T47D (cell line): Measurements from ENCODE around the gene LRP5.
A peak's percentile ranks its signal among the peaks of the same experiment; 100 is the strongest.

Experiments used
- DNase-seq, 2 experiments: peaks; one replicate each; pipeline versions ENCODE4 v3.0.0 to v3.0.0-alpha.2; 2011 to 2012; ENCODE audit warnings: low read depth in 1 of 2, low spot score in 1 of 2
- JUND ChIP-seq: IDR thresholded peaks from 2 replicates; pipeline ENCODE4 v1.6.1; 2012; ENCODE audit warnings: low read depth
- in situ Hi-C: cut with HindIII; loops from 2 replicates; pipeline ENCODE4 v1.10.0; 2016; ENCODE audit warnings: low sequenced_read_pairs, low pct_unique_long_range_greater_than_20kb

The LRP5 gene

DNA sequence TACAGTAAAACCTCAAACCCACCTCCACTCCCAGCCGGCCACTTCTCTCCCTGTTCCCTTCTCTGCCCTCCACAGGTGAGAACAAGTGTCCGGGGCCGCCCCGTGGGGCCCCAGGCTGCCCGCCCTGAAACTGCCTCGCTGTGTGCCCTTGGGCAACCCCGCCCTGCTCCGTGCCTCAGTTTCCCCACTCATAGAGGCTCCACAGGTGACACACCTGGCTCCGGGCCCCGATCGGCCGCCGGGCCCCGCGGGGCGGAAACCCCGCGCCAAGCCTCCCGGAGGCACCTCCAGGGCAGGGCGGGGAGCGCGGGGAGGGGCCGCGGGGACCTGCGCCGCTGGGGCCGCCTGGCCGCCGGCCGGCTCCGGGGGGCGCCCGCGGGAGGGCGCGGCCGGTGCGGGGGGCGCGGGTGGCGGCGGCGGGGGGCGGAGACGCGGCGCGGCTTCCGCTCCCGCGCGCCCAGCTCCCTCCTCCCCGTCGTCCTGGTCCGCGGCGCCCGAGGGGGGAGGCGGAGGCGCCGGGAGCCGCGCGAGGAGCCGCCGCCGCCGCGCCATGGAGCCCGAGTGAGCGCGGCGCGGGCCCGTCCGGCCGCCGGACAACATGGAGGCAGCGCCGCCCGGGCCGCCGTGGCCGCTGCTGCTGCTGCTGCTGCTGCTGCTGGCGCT is at the start of gene LRP5:
LRP5 (plus strand) TSS at position 475 of the 663 bp plus-strand sequence; CDS start at position 599, 124 bp downstream.
- in situ Hi-C loops = no loop called here
- DNase-seq = peak; percentile 57 to 83
- no peak for TF ChIP-seq JUND

DNA sequence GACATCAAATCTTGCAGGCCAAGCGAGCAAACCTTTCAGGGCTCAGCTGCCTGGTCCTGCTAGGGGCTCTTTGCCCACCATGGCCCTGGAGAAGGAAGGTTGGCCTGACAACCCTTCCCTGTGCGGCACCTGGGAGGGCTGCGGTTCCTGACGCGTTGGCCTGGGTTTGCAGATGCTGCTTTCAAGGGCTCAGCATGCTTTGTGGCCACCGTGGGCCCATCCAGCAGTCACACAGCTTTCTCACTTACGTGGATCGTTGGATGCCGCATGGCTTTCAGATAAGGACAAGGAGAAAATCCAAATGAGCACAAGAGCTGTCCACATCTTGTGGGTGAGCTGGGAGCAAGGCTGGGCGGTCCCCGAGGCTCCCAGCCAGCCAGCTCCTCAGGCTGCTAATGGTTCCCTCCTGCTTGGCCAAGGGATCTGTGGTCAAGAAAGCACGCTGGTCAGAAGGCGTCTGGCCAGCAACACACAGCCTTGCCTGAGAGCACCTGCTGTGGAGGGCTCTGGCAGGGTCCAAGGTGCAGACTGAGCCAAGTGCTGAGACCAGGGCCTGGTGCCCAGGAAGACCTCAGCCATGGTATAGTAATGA is 48.9 kb upstream of the LRP5 start:
- TF ChIP-seq JUND = no peak
- in situ Hi-C loops = no loop called here
- DNase-seq = no peak

DNA sequence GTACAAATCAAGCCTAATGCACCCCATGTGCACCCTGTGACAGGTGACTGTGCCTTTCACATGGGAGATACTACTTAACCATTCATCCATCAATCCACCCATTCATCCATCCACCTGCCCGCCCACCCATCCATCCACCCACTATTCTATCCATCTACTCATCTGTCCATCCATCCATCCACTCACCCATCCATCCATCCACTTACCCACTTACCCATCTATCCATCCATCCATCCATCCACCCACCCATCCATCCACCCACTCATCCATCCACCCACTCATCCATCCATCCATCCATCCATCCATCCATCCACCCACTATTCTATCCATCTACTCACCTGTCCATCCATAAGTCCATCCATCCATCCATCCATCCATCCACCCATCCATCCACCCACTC is 48.1 kb upstream of the LRP5 start:
- DNase-seq = no peak
- in situ Hi-C loops = no loop called here
- TF ChIP-seq JUND = no peak

DNA sequence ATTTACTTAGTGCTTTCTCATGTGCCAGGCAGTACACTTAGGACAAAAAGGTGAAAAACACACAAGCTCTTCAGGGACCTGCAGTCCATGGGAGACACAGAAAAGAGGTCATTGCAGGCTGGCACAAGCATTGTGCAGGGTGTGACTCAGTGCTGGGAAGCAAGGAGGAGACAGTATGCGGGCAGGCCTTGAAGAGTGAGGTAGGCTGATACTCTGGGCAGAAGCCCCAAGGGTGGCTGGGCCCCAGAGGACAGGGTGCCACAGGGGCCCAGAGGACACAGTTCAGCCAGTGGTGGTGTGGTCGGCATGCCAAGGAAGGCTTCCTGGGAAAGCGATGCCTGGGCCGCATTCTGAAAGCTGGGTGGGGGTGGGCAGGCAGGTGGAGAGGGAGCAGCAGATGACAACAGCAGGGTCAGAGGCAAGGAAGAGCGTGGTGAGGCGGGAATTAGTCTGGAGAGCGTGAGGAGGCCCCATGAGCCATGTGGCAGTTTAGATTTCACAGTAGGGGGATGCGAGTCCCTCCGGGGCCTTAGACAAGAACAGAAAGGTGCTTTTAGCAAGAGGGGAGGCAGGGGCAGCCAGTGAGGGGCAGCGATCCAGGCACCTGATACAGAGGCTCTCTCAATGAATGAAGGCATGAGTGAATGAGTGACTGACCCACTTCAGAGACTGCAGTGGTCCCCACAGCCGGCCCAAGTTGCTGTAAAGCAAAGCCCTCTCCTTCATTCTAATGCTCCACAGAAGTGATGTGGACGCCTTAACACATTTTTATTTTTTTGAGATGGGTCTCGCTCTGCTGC is 47.5 kb upstream of the LRP5 start:
- TF ChIP-seq JUND = no peak
- DNase-seq = no peak
- in situ Hi-C loops = no loop called here

DNA sequence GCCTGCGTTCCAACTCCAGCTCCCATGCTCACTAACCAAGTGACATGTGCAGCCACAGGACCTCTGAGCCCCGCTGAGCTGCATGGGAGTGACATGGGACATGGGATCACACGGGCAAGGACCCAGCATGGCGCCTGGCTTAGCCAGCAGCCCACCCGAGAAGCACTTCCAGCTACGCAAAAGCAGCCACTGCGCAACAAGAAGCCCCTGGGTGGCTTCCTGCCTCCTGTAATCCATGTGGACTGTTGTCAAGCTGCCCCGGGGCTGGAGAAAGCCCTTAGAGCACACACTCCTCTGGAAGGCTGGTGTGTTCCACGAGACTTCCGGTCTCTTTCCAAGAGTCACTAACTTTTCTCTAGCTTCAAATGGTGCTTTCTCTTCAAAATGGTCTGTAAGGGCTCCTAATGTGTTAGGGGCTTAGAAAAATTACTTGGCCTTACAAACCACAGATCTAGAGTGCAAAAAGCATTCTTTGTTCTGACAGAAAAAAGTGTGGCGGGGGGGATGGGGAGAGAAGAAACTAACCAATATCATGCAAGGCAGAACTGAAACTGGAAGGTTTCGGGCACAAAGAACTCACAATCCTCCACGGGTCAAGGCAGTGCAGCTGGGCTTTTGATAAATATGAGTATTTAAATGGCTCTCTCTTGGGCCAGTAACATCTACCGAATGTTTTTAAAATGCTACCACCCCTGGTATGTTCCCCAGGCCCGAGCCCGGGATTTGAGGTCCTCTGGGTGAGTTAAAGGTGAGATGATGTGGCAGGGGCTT is 46.1 kb upstream of the LRP5 start:
- DNase-seq = no peak
- in situ Hi-C loops = no loop called here

DNA sequence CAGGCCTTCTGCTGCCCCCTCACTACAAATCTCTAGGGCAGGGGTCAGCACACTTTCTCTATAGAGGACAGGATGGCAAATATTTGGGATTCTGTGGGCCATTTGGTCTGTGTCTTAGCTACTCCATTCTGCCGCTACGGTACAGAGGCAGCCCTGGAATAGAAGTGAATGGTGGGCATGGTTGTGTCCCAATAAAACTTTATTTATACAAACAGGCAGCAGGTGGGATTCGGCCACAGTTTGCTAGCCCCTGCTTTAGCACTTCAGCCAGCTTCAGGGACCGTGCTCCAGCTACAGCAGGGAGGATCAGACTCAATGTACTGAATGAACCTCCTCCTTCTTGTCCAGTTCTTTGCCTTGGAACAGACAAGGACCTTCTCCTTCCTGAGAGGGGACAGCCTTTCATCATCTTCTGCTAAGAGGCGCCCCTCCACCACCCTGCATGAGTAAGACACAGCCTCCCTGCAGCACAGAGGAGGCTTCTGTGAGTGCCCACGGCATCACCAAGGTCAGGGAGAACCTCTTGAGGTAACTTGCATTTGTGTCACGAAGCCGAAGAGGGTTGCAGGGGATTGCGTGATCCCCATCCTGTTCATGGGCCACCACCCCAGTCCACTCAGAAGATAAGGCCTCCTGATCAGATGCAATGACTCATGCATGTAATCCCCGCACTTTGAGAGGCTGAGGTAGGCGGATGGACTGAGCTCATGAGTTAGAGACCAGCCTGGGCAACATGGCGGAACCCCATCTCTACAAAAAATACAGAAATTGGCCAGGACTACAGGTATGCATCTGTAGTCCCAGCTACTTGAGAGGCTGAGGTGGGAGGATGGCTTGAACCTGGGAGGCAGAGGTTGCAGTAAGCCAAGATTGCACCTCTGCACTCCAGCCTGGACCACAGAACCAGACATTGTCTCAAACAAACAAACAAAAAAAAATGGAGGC is 45.2 kb upstream of the LRP5 start:
- TF ChIP-seq JUND = no peak
- DNase-seq = no peak
- in situ Hi-C loops = no loop called here

More for the DNA sequence above, 46.1 kb upstream of the LRP5 start:
- TF ChIP-seq JUND = no peak

DNA sequence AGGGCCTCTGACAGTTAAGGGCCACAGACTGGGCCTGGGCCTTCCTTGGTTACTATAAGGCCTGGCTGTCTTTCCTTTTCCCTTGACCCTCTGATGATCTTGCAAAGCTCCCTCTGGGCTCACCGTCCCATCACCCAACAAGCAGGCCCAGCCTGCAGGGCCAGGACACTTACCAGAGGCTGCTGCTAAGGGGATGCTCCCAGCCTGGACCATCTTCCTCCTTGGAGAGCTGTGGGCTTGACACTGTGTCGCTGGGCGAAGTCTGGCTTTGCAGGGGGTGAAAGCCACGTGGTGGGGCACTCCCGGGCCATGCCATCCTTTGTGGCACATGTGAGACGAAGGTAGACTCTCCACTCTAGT is 44.5 kb upstream of the LRP5 start:
- no peak for TF ChIP-seq JUND
- DNase-seq = no peak
- in situ Hi-C loops = no loop called here

DNA sequence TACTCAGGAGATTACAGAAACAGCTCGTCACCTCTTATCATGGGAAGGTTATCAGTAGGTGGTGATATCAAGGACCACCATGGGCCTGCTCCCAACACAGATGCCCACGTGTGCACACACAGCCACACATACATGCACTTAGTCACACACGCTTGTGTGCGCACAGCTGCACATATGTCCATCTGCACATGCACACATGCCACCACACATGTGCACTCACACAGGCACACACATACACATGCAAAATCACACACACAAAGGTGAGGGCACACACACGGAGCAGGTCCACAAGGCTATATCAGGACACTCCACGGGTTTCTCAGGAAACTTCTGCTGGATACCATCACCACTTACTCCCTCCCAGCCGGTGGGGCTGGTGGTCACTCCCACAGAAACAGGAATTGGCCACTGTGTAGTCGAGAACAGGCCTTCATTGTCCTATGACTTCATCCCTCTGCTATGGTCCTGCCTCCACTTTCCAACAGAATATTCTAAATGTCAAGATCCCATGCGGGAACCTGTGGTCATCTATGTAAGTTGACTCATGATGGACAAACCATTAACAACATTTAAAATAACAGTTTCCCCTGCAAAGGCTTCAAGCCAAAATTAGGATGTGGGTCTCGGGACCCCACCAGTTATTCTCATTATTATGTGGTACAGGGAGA is 42.8 kb upstream of the LRP5 start:
- in situ Hi-C loops = no loop called here
- TF ChIP-seq JUND = no peak
- DNase-seq = no peak

DNA sequence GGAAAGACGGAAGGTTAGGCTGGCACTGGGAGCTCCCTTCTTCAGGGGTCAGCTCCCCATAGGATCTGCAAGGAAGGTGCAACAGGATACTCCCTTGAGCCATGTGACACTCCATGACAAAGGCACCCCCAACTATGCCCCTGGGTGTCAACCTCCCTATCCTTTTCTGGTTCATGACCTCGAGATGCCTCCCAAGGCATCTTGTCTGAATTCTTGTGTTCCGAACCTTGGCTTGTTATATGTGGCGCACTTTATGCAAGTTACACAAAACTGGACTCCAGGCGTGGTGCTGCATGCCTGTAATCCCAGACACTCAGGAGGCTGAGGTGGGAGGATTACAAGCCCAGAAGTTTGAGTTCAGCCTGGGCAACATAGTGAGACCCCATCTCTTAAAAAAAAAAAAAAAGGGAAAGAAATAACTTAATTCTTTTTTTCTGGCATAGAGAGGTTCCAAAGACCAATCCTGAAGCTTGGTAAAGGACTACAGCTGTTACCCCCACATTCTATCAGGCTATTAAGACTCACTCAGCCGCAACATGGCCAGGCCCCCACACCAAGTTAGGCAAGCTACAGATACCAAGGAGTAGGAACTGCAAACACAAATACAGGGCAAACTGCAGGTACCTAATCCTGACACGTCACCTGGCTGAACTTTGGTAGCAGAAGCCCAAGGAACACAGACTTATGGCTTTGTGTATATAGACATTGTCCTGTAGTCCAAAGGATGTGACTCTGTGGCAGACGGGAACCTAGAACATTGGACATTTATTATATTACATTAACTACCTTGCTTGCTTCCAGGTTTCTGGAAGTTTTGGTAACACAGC is 42.0 kb upstream of the LRP5 start:
- in situ Hi-C loops = no loop called here
- no peak for DNase-seq
- no peak for TF ChIP-seq JUND

DNA sequence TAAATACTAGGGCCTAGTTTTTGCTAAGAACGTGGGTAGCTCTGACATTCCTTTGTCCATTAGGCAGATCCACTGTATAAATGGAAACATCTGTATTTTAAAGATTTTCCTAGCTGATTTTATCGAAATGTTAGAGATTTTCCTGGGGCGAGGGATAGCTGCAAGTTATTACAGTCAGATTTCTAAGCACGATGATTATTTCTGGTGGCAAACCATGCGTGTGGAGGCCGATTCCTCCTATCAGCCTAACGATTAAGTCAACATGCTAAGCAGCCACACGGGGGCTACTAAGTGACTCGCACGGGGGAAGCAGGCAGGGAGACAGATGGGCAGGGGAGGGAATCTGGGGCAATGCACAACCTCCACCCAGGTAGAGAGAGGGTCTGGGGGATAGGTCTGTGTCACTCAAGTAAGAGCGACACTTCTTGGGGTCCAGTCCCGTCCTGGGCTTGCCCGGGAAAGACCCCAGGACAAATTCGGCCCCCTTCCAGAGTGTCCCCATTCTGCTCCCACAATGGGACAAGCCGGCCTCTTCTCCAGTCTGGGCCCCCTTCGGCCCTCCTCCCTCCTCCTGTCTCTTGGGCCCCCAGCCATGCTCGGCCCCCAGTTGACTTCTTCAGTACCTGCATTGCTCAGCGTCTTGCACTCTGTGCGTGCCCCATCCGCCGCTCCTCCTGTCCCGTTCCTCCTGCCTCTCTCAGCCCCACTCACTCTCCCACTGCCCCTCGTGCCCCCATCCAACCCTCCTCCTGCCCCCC is 41.2 kb upstream of the LRP5 start:
- DNase-seq = peak; percentile 66 to 79
- TF ChIP-seq JUND = no peak
- in situ Hi-C loops = no loop called here
